Stimulated activated CD4-positive, alpha-beta T cell treated with anti-CD3 and anti-CD28 coated beads, TNF-alpha, amount 100 ng/mL, for 24 hours (primary cell): ENCODE data around the gene CYB5R3.
"Not testable (repeated sequence)": the region's sequence is repeated elsewhere in the genome, so short reads cannot be mapped to it uniquely, and the experiment has no call there.

Experiments used
- DNase-seq, 3 experiments: peaks; one replicate each; pipeline ENCODE4 v3.0.0-alpha.2; 2020; ENCODE audit warnings: low read depth in 3 of 3

The CYB5R3 gene

DNA sequence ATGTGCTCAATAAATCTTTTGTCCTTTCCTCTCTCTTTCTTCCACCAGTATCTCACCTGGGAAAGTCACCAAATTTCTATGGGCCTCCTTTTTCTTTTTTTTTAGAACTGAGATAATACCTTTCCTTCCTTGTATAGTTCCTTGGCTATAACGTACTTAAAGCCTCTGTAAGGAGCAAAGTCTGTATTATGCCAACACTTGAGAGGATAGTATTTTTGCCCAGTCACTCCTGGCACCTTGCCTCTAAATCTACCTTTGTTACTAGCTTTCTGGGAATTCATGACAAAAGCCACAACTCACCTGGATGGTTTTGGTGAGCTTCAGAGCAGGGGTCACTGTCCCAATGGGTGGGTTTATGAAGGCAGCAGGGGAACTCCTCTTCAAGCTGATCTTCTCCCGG is 46.7 kb downstream of the CYB5R3 start:
- DNase-seq = no peak

DNA sequence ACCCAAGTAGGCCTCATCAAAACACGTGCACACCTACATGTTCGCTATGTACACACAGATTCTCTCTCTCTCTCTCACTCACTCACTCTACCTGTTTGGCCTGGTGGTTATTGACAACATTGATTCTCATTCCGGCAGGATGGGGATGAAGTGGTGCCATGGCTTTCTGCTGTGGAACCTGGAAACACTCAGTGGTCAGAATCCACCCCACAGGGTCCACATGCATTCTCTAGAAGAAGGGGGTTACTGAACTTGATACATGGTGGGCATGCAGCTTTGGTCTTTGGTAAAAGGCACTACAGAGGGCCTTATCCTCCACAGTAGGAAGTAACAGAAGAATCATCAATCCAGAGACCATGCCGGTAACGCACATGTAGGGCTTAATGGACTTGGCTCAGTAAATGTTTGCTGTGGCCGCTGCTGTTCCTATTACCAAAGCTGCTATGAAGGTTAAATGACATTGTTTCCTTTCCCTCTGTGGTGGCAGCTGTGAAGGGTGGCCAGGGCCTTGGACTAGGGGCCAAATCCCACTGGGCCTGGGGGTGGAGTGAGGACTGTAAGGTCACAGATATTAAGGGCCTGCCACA is 47.2 kb downstream of the CYB5R3 start:
- DNase-seq = no peak

DNA sequence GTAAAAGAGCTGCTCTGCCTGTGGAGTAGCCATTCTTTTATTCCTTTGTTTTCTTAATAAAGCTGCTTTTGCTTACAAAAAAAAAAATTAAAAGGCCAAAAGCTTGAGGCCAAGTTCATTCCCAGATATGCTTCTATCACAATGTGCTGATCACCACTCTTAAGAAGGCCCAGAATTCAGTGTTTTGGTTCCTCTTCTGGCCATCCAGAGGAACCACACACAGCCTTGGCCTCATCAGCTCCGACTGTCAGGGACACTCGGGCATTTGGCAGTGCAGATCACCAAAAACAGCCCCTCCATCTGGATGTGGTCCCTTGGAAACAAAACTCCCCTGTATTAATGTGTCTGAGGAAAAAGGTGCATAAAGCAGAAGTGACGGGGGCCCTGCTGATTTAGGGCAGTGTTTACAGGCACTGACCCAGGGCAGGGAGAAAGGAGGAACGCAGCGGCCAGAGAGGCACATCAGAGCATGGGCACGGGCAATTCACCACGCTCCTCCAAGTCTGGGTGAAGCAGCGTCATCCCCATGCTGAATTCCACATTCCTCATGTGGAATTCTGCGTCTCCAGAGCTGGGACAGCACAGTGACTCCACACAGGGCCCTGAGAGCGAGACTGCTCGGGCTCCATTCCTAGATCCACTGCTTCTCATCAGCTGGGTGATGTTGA is 52.2 kb downstream of the CYB5R3 start:
- no peak for DNase-seq

DNA sequence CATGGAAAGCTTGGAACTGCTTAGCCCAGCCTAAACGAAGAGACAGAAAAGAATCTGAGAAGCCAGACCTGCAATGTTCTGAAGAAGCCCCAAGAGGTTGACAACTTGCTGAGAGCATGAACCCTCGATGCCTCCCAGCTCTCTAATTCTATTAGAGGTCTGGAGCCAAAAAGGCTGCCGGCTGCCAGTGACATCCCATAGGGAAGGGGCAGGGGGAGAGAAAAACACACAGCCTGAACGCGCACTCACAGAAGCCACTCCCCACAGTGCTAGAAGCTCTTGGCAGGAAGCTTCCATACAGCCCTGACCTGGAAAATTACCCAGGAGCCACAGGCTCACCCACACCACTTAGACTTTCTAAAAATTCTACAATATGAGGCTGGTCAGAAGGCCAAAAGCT is 52.9 kb downstream of the CYB5R3 start:
- DNase-seq = no peak

DNA sequence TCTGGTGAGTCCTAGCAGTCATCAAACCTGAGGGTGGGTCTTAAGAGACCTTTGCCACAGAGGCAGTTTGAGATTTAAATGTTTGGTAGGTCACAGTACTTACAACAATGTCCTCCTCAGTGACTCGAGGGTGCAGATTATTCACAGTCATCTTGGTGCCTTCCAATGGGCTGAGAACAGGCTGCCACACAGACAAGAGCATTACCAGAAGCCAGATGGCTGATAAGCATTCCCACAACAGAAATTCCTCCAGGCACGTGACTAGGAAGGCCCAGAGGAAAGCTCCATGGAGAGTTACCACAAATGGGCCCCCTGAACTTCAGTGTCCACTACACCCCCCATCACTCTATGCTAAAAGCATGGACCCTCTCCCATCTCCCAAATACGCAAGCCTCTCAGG is 53.8 kb downstream of the CYB5R3 start:
- no peak for DNase-seq

DNA sequence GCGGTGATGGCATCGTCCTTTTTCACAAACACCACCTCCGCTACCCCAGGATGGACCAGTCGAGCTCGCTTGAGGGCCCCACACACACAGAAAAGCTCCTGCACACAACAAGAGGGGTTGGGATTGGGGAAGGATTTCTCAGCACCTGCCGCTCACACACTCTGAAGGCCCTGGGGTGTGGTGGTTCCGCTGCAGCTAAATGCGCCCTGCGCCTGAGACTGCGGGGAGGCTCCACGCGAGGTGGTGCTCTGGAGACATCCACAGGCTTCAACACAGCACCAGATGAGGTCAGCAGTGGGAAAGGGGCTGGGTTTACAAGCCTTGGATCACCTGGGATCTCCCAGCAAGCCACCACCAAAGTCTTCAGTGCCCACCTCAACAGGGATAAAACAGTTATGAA is 57.2 kb downstream of the CYB5R3 start:
- no peak for DNase-seq

DNA sequence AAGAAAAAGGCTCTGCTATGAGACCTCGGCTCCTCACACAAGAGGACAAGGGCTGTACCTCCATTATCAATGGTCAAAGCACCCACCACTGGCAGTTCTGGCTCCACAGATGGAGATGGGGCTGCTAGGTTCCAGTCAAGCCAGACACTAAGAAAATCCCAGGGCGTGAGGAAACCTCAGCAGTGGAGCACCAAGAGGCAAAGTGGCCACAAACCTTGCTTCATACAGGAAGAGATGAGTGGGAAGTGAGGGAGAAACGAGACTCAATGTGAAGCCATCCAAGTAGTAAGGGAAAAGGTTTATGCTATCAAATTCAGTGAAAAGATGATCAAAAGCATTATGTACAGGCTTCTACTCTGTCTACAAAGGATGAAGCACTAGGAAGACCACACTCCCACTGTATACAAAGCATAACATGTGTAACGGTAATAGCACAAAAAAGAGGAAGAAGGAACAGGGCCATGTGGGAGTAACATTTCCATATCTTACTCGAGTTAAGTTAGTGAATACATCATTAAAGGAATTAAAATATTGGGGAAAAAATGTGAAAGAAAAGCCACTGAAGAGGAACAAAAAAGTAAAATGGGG is 61.5 kb downstream of the CYB5R3 start:
- DNase-seq = no peak

DNA sequence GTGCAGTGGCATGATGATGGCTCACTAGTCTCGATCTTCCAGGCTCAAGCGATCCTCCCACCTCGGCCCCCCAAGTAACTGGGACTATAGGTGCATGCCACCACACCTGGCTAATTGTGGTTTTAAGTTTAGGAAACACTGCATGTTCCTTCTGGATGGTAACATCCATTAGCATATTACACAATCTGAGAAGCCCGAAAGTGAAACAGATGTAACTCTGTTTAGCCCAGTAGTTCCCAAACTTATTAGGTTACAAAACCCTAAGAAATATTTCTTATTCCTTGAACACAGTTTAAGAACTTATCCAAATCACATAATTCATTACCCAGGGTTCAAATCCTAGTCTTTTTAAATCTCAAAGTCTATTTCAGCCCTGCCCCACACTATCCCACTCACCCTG is 62.8 kb downstream of the CYB5R3 start:
- no peak for DNase-seq

DNA sequence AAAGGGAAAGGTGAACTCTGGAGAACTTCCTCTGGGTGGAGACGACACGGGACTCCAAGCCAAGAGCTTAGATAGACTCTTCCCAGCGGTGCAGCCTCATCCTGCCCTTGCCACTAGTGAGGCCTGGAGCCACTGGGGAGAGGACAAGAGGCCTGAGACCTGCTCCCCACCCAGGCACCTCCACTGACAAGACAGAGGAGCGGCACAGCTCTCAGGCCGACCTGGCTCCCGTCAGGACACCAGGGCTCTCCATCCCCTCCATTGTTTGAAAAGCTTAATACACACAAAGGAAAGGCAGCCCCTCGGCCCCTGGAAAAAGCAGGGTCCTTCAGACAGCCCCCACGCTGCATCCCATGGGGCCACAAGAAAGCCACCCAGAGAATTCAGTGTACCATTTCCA is 64.1 kb downstream of the CYB5R3 start:
- DNase-seq = no peak

DNA sequence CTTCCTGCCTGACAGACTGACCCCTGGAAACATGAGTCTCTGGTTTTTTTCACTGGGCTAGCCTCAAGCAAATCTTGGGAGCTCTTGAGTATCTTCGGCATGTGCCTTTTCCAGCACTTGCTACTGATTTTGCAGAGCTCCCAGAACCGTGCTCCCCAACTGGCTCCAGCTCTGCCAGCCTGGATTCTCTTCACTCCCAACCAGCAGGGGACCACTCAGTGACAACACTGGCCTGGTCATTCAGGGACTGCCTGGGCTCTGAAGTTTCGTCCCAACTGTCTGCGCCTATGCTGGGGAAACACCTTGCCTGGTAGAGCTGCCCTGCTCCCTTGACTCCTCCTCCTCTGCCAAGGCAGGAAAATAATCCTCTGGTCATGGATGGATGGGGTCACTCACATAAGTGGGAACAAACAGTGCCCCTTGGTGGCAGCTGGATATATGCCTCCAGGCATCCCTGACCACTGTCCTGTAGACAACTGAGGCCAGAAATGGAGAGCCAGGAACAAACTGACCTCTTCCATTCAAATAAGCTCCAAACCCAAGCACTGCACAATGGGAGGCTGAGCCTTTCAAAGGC is 64.7 kb downstream of the CYB5R3 start:
- DNase-seq = no peak

DNA sequence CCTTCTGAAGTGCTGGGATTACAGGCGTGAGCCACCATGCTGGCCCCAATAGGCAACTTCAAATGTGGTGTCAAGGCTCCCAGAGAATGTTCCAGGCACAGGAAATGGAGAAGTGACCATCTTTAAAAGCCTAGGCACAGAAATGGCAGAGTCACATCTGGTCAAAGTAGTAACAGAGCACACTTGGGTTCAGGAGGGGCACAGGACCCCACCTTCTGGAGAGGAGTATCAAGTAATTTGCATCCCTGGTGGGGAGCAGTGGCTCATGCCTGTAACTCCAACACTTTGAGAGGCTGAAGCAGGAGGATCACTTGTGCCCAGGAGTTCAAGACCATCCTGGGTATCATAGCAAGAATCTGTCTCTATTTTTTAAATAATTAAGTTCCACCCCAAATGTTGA is 66.2 kb downstream of the CYB5R3 start:
- DNase-seq = no peak

DNA sequence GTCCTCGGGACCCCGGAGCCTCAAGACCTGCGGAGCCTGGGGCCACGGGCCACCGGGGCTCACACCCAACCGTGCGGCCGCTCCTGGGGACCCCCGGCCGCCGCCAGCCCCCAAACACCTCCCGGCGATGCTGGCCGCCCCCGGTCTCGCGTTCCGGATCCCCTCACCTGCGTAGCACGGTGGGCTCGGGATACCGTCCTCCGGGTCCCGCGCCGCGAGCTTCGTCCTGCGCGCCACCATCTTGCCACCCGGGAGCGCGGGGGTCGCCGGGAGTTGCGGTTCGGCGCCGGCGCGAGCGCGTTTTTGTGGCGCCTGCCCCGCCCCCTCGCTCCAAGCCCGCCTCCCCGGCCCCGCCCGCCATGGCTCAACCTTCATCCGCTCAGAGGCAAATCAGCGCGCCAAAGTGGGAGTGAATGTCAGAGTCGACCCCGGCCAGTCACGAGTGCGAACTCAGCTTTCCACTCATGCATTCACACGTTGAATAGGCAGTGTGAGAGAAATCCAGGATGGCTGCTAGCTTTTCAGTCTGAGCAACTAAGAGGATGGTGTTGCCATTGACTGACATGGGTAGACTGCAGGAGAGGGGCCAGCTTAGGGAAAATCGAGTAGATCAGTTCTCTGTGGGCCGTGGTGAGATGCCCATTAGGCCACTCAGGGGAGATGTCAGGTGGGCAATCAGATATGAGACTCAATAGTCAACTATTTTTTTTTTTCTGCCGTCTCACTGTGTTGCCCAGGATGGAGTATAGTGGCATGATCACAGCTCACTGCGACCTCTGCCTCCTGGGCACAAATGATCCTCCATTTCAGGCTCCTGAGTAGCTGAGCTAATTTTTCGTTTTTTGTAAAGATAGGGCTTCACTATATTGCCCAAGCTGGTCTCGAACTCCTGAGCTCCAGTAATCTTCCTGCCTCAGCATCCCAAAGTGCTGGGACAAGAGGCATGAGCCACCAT is 67.2 kb downstream of the CYB5R3 start:
- peak; percentile 75 to 86 (median 77) for DNase-seq

DNA sequence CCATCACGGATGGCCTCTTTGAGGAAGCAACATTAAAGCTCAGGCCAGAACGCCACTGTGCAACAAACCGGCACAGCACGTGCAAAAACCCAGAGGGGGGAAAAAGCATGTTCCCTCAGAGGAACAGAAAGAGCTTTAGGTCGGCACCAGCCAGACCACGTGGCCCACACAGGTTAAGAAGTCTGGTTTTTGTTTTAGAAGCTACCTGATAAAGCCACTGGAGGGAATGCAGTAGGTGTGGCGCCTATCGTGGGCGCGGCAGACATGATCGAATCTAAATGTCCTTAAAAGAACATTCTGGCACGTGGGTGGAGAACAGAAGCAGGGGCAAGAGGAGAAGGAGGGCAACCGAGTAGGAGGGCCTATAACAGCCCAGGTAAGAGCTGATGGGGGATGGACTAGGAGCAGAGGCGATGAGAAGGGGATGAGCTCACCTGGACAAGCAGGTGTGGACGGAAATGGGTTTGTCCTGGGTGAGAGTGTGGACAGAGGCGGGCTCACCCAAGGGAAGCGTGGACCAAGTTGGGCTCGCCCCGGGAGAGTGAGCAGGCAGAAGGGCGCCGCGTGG is 67.9 kb downstream of the CYB5R3 start:
- DNase-seq = not testable (repeated sequence)

DNA sequence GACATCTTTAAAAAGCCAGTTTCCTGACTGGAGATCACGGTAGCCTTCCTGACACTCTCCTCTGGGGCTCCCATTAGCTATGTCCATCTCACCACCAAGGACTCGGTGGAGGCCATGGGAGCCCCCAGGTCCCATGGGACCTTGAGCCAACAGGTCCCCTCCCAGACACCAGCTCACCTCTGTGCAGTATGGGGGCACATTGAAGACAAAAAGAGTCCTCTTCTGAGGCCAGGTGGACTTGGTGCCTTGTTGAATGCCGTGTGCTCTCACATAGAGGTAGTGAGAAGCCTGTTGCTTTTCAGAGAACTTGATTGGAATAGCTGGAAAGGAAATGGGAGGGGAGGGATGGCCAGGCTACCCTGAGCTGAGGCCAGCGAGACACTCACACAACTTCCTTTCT is 69.2 kb downstream of the CYB5R3 start:
- not testable (repeated sequence) for DNase-seq

DNA sequence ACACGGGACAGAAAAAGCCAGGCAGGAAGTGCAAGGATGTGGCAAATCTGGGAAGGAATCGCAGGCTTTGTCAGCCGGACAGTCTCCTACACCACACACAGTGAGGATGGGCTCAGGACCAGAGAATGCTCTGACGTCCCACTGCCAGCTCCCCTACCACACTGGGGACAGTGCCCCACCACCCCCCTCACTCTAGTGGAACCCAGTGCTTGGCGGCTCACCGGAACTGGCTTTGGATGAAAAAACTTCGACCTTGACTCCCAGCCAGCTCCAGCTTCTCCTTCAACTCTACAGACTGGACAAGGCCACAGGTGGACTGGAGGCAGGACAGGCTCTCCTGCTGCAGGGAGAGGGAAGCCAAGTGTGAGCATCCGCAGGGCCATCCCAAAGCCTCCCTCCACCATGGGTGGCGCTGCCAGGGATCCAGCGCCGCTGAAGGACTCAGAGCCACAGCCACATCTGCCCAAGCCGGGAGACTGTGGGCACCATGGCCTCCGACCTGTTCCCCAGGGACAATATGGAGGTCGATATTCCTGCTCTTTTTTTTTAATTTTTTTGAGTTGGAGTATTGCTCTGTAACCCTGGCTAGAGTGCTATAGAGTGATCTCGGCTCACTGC is 71.5 kb downstream of the CYB5R3 start:
- no peak for DNase-seq

DNA sequence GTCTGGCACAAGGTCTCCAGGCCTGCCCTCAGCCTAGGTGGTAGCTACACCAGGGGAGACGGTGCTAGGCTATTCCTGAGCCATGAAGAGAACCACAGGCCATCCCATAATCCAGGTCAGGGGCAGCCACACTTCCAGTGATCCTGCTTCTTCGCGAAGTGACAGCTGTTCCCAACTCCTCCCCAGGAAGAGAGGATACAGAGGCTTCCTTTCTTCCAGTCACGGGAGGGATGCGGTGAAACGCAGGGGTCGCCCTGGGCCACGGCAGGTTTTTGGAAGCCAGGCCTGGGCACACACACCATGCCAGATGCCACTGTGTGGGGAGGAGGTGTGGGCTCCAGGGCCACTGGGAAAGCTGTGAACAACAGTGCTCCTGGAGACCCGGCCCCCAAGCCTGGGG is 72.1 kb downstream of the CYB5R3 start:
- not testable (repeated sequence) for DNase-seq

DNA sequence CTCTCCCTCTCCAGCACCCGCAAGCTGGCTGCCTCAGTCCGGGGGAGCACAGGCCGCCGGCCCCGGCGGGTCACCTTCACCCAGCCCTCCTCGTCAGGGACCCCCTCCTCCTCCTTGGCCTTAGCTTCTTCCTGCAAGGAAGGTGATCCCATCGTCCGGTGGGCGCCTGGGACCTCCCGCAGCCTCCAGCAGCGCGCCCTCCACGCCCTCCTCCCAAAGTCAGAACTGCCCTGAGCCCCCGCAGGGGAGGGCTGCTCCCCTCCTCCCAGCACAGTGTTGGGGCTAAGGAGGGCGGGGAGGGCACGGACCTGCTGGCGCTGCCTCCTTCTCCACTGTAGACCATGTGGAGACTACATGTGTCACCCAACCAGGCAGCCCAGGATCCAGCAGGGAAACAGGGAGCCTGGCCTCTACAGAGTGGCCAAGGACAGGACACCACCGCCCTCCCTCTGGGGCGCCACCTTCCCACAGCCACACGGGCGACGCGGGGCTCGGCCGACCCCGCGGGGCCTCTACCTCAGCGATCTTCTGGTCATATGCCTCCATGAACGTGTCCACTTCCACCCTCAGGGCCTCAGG is 73.1 kb downstream of the CYB5R3 start:
- DNase-seq = not testable (repeated sequence)

DNA sequence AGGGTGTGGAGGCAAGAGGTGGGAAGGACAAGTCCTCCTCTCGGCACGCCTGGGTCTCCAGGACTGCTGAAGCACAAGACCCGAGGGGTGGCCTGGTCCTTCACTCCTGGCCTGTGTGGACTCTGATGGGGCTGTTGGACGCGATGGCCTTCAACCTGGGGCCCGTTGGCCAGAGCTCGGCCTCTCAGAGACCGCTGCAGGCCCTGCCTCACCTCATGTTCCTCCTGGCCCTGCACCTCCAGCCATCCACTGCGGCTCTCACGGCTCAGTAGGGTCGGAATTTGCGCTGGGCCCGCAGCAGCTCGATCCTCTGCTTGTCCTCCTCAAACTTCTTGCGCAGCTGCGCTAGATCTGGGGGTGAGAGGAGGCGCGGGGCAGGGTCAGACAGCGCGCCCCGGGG is 74.7 kb downstream of the CYB5R3 start:
- DNase-seq = not testable (repeated sequence)

DNA sequence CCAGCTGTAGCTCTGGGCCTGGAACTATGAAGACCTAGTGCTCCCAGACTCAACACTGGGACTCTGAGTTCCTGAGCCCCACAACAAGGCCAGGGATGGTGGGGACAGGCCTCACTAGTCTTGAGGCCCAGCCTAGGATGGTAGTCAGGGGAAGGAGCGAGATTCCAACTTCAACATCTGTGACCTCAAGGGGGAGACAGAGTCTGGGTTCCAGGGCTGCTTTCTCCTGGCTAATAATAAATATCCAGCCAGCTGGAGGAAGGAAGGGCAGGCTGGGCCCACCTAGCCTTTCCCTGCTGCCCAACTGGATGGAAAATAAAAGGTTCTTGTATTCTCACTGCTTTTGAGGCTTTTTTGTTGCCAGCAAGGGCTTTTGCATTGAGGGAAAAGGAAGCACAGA is 75.1 kb downstream of the CYB5R3 start:
- DNase-seq = not testable (repeated sequence)

DNA sequence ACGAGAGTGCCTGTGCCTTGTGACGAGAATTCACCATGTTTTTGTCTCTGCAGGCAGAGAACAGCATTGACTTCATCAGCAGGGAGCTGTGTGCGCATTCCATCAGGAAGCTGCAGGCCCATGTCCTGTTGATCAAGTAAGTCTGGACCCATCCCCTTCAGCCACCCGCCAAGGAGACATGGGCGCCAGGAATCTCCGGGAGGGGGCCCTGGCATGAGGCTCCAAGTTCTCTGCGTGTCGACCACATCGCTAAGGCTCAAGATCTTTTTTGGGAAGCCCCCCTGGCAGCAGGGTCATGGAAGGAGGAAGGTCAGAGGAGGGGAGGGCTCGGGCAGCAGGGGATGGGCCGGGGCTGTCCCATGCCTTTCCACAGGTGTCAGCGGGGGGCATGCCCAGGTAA is 78.1 kb downstream of the CYB5R3 start:
- not testable (repeated sequence) for DNase-seq

DNA sequence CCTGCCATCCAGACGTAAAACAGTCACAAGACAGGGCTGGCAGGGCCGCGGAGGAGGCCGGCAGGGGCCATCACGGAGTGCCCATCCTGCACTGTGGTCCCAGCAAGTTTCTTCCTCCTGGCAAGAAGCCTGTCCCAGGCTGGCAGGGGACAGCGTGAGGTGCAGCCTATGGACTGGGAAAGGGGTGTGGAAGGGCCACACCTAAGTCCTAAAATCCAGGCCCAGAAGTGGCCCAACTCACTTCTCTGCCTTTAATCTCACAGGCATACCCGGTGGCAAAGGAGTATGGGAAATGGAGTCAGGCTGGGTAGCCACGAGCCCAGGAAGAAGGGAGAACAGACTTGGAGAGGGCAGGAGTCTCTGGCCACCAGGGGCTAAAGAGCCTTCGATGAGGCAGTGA is 78.6 kb downstream of the CYB5R3 start:
- DNase-seq = not testable (repeated sequence)
